Chondrocyte (in vitro differentiated cells): ENCODE measurements around the gene RTTN. TPM values are rescaled to one million over a fixed set of nuclear protein-coding genes. Genes with fewer than 3 reads are reported as not detected.

Experiments
- DNase-seq: peaks from one replicate; pipeline ENCODE4 v3.0.0; 2021; ENCODE audit warnings: mixed read lengths, low spot score
- H3K27ac Mint-ChIP-seq: one replicate; pipeline ENCODE4 v1.8.0; 2021; ENCODE audit warnings: mild to moderate bottlenecking, moderate library complexity, mixed read lengths; ENCODE audit not compliant: unreplicated experiment
- H3K27me3 Mint-ChIP-seq: 2 replicates; pipeline ENCODE4 v1.8.0; 2021; ENCODE audit warnings: low read depth, mixed read lengths
- H3K36me3 Mint-ChIP-seq: 2 replicates; pipeline ENCODE4 v1.8.0; 2021; ENCODE audit warnings: low read depth, mixed read lengths
- H3K4me1 Mint-ChIP-seq: 2 replicates; pipeline ENCODE4 v1.8.0; 2021; ENCODE audit warnings: low read depth, mild to moderate bottlenecking, mixed read lengths
- H3K4me3 Mint-ChIP-seq: one replicate; pipeline ENCODE4 v1.8.0; 2021; ENCODE audit warnings: mild to moderate bottlenecking, moderate library complexity, mixed read lengths; ENCODE audit not compliant: unreplicated experiment
- H3K9me3 Mint-ChIP-seq: 2 replicates; pipeline ENCODE4 v1.8.0; 2021; ENCODE audit warnings: low read depth, mixed read lengths
- CTCF ChIP-seq: fragments of 200-600 bp; sonication (generic); IDR thresholded peaks from 2 replicates; pipeline ENCODE4 v1.5.0; 2021; ENCODE audit warnings: antibody characterized with exemption, mild to moderate bottlenecking, moderate library complexity
- total RNA-seq: library from RNA; stranded (reverse); gene quantifications from 3 replicates; pipeline ENCODE4 v1.2.1, GENCODE V29; 2021

Gene RTTN
- total RNA-seq, 1 donor from 2014 or later, result 4.8 TPM

DNA sequence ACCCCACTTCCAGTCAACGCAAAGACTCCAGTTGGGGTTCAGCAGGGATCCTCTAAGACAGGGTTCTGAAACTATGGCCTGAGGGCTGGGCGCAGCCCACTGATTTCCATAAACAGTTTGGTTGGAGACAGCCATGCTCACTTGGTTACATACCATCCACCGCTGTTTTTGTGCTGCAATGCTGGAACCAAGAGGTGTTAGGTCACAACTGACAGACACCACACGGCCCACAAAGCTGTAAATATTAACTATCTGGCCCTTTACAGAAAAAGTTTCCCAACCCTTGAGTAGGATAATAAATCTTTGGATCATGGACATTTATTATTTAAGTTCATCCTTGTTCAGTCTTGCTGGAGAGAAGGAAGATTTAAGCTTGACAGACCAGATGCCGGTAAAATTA lies 249.4 kb downstream of the RTTN start:
- no peak overlapping the region for H3K4me3 Mint-ChIP-seq
- no peaks in the 10 kb centered on the region for H3K27me3 Mint-ChIP-seq
- H3K36me3 Mint-ChIP-seq, result peaks cover 2% of the 10 kb centered on the region
- H3K4me1 Mint-ChIP-seq, result peaks cover 14% of the 10 kb centered on the region
- H3K27ac Mint-ChIP-seq, result no peak overlapping the region
- H3K9me3 Mint-ChIP-seq, result peaks cover 11% of the 10 kb centered on the region
- TF ChIP-seq CTCF, result no peak
- DNase-seq, result no peak

GRCh38 chr18:69954719-69955480 lies 250.6 kb downstream of the RTTN start:
- DNase-seq, result no peak
- peaks cover 2% of the 10 kb centered on the region for H3K36me3 Mint-ChIP-seq
- no peak for TF ChIP-seq CTCF
- peaks cover 11% of the 10 kb centered on the region for H3K9me3 Mint-ChIP-seq
- no peaks in the 10 kb centered on the region for H3K27me3 Mint-ChIP-seq
- peaks cover 11% of the 10 kb centered on the region for H3K4me1 Mint-ChIP-seq
- H3K27ac Mint-ChIP-seq, result no peak overlapping the region
- H3K4me3 Mint-ChIP-seq, result no peak overlapping the region

DNA sequence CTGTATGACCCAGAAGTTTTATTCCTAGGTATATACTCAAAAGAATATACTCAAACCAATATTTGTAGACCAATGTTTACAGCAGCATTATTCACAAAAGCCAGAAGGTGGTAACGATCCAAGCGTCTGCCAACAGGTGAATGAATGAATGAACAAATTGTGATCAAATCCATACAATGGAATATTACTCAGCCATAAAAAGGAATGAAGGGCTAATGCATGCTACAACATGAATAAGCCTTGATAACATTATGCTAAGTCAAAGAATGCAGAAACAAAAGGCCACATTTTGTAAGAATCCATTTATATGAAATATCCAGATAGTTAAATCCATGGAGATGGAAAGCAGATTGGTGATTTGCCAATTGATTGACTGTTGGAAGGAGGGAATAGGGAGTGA lies 252.3 kb downstream of the RTTN start:
- peaks cover 13% of the 10 kb centered on the region for H3K4me1 Mint-ChIP-seq
- no peaks in the 10 kb centered on the region for H3K27me3 Mint-ChIP-seq
- no peak overlapping the region for H3K27ac Mint-ChIP-seq
- H3K9me3 Mint-ChIP-seq, result peaks cover 11% of the 10 kb centered on the region
- TF ChIP-seq CTCF, result no peak
- no peak overlapping the region for H3K4me3 Mint-ChIP-seq
- peaks cover 2% of the 10 kb centered on the region for H3K36me3 Mint-ChIP-seq
- no peak for DNase-seq

Other genes starting within 250 kb of the RTTN start
- gene SOCS6, start 83.4 kb upstream of the RTTN start, total RNA-seq, result 16.4 to 18.5 TPM (median 17.3 TPM) in 3 replicates